Activated CD4-positive, CD25-positive, alpha-beta regulatory T cell treated with anti-CD3 and anti-CD28 coated beads, Interleukin-2, amount 50 U/mL, for 72 hours (primary cell): Measurements from ENCODE around the gene SPOCK2.

Experiments
- DNase-seq: peaks from one replicate; pipeline ENCODE4 v3.0.0; 2021

Gene SPOCK2

GRCh38 chr10:72069751-72070526 lies 18.4 kb downstream of the SPOCK2 start:
- DNase-seq: no peak

GRCh38 chr10:72068901-72069446 lies 19.4 kb downstream of the SPOCK2 start:
- no peak for DNase-seq

- no peak for DNase-seq
Measured at GRCh38 chr10:72068126-72068765, 20.1 kb downstream of the SPOCK2 start.

DNA sequence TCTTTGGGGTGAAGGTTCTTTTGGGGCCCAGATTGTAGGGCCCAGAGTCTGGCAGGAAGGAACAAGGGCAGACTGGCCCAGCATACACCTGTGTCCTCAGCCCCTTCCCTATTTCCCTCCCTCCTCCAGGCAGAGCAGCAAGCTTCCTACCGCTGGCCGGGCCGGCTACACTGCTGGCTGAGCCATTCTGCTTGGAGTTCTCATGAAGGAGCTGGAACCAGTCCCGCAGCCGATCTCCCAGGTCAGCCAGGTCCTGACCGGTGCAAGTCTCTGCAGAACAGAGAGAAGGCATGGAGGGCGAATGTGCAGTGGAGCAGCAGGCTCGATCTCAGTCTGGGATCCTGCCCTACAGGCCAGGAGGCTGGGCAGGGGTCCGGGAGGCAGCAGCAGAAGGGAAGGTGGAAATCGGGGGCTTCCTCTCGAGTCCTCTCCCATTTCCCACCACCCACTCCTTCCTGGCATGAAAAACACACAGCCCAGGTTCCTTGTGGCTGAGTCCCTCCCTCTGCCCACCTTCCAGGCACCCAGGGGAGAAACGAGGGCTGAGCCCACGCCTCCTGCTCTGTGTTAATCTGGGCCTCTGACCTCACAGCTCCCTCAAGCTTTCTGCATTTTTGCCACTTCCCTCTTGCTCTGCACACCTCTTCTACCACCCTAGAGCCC lies 20.8 kb downstream of the SPOCK2 start:
- no peak for DNase-seq

- no peak for DNase-seq
Measured at GRCh38 chr10:72066318-72067284, 21.8 kb downstream of the SPOCK2 start.

DNA sequence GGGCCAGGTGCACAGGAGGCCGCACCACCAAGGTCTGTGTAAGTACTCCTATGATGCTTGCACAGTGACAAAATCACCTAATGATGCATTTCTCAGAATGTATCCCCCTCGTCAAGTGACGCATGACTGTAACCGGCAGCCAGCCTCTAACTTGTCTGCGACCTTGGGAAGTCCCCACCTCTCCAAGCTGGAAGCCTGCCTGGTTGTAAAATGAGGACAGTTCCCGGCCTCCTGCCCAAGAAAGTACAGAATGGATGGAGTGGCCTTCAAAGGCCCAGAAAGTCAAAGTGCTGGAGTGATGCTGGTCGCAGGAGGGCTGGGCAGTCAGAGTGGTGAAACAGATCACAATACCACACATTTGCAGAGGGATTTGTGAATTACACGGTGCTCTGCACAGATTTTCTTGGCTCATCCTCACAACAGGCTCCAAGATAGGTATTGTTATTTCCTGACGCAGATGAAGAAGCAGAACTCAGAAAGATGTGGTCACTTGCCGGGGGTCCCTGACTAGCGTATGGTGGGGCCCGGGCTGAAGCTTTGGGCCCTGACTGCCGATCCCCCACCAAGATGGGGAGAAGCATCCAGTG lies 22.8 kb downstream of the SPOCK2 start:
- no peak for DNase-seq

DNA sequence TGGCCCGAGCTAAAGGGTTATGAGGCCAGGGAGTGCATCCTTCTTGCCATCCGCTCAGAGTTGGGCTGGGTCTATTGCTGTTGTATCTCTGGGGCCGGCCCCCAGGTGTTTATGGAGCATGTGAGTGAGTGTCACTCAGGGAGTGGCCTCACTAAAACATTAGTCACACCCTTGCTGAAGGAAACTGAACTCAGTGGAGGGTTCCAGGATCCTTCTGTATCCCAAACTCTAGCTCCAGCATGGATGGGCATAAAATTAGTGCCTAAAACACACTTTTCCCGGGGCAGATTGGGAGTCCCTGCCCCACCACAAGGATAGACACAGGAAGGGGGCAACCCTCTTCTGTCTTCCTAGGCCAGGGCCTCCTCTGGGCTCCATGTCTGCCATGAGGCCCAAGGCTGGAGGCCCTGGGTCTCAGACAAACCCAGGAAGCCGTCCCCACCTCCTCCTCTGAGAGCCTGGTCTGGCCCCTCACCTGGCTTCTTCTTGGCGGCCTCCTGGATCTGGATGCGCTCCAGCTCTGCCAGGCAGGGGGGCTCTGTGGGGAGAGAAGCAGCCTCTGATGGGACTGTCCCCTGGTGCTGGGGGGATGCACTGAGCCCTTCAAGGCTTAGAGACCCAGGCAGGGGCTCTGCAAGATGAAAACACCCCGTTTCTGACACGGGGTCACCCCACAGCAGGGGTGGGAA lies 24.5 kb downstream of the SPOCK2 start:
- DNase-seq: no peak

GRCh38 chr10:72062832-72063702 lies 25.3 kb downstream of the SPOCK2 start:
- DNase-seq: no peak

- DNase-seq: no peak
Measured at GRCh38 chr10:72062382-72062781, 26.0 kb downstream of the SPOCK2 start.

GRCh38 chr10:72061930-72062329 lies 26.4 kb downstream of the SPOCK2 start:
- no peak for DNase-seq

DNA sequence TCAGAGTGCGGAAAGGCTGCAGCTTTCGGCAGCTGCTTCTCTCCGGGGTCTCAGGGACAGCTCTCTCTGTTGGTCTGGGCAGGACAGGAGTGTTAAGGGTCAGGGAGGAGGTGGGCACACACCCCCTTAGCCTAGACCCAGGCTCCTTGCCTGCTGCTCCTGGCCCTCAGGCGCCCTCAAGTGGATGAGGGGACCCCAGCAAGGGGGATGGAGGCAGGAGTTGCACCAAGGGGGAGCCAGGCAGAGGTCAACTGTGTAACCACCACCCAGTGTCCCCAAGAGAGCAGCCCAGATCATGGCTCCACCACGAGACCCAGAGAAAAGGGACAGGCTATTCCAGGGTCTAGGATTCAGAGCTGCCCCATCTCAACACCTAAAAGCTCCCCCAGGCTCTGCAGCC lies 26.9 kb downstream of the SPOCK2 start:
- DNase-seq: no peak

DNA sequence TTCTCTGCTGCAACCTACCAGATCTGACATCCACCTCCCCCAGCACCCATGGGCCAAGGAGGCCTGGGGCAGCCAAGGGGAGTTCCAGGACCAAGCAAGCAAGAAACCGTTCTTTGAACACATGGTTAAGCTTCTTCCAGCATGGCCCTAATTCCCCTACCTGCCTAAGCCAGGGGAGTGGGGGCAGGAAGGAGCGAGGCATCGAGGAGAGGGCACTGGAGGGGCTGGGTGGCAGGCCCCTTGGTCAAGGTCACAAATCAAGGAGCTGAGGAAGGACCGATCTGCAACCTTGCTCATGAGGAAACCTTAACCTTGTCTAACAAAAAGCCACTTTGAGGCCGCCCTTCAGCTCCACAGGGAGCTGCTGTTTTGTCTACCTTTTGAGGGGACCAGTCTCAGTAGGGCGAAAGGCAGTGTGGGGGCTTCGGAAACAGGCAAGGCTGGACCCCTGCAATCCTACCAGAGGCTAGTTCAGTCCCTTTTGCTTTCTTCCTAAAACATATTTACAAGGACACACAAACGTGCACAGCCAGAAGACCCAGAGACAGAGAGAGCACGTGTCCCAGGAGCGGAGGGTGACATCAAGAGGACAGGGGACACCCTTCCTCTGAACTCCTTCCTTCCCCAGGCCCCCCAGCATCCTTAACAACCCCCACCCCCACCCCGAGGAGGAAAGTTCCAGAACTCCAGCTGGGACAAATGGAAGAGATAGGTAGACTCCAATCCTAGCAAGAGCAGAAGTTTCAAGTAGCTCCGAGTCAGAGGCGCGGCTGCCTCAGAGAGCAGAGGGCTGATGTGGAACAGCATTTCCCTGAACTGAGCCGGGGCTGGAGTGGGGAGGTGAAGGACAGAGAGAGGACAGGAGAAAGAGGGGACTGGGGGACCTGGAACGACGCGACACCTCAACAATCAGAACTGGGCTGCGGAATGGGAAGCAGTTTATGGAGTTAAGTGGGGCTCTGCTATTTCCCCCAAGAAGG lies 28.2 kb downstream of the SPOCK2 start:
- DNase-seq: no peak

DNA sequence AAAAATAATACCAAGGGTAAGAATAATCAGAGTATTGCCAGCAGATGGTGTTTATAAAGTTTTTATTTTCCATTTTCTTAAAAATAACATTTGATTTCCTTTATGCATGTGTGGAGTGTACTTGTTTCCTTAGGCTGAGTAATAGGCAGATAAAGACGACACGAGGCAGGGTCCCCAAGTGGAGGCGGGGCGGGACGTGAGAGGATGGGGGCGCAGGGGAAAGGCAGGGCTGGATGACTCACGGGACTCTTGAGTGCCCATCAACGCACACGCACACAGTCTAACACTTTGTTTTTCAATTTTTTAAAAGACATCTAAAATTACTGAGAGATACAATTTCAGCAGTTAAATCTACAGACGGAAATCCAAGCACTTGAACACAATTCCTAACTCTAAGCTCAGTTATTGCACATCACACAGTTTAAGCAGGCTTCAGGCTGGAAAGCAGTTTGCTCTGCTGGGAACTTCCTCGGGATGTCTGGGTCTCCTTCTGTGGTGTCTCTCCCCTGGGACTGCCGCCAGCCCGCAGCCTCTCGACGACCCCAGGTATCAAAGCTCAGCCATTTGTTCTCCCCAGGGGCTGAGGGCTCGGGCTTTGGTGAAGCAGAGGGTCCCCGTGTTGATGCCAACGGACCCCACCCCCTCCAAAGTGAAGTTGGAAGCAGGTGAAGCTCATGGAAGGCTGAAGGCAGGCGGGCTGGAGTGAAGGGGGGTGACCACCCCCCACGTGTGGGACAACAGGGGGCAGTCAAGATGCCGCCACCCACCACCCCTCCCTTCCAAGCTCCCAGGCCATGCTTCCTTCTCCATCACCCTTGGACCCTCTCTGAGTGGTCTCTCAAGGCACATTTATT lies 29.1 kb downstream of the SPOCK2 start:
- no peak for DNase-seq

DNA sequence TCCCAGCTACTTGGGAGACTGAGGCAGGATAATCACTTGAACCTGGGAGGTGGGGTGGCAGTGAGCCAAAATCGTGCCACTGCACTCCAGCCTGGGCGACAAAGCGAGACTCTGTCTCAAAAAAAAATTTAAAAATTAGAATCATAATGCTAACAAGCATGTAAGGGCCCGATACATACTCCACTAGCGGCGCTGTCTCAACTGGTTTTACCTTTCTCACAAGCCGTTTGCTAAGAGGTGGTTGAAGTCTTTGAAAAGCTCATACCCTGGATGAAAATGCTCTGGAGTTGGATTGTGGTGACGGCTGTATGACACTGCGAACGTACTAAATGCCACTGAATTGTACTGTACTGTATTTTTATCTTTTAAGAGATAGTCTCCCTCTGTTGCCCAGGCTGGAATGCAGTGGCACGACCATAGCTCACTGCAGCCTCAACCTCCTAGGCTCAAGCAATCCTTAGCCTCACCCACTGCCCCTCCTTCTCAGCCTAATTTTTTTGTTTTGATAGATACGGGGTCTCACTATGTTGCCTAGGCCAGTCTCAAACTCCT lies 29.9 kb downstream of the SPOCK2 start:
- no peak for DNase-seq

DNA sequence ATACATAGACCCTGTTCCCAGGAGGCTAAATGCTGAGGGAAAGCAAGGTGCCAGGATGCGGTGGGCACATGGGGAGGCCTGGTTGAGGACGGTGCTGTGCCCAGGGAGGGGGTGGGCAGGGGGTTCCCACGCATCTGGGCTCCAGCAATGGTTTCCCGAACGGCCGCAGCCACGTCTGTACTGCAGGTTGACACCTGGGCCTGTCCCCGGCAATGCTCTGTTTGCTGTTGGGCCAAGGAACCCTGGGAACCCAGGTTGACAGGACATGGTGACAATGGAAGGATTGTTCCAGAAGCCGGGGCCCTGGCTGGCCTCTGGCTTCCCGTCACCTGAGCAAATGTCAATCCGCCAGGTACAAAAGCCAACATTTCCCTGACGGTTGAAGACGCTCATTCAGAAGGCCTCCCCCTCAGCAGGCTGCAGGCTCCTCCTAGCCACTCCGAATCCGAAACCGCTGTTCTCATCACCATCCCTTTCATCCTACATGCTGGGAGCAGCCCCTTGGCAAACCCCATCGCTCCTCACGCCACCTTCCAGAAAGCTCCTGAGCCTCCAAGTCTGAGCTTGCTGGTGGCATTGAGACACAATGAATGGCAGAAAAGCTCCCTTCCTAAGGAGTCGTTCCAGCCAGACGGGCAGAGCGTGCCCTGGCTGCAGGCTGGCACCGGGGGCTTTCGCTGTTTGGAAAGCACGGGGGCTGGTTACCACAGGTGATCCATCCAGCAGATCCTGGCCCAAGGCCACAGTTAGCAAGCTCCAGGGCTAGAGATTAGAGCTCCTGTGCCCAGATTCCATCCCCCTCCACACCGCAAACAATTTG lies 31.2 kb downstream of the SPOCK2 start:
- no peak for DNase-seq

DNA sequence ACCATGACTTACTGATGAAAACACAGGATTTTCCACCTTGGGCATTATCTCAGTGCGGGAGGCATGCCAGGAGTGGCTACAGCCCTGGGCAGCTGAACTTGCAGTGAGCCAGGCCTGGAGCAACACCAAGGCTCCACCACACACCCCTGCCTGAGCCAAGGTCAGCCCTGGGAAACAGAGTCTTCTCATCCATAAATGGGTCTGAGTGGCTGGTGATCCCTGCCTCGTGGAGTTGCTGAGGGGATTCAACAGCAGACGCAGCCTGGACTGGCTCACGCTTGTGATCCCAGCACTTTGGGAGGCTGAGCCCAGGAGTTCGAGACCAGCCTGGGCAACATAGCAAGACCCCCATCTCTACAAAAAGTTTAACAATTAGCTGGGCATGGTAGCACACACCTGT lies 32.2 kb downstream of the SPOCK2 start:
- no peak for DNase-seq

DNA sequence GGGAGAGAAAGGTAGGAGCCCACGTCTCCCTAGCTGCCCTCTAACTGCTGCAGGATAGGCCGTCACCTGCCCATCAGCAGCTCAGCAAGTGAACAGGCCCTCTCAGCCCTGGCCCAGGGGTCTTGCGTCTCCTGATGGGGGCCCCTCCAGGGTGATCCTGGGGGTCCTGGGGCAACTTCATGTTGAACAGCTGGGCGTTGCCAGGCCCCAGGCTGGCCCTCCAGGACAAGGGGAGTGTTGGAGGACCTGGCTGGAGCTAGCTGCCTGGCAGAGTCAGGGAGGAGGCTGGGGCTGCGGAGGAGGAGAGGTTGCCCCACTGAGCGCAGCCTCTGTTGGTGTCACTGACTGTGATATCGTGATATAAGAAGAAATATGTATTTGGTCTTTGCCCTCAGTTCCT lies 34.7 kb downstream of the SPOCK2 start:
- DNase-seq: no peak
